ENCODE measurements around the gene DOK3. TPM values are rescaled to one million over a fixed set of nuclear protein-coding genes. Genes with fewer than 3 reads are reported as not detected.
A peak's percentile ranks its signal among the peaks of the same experiment; 100 is the strongest.

The DOK3 gene
- total and polyA plus RNA-seq, 2 of the 13 experiments (the other 11 are each of a cell fraction or from before 2014, with no cell fraction given), result 1.4 to 1.5 TPM

DNA sequence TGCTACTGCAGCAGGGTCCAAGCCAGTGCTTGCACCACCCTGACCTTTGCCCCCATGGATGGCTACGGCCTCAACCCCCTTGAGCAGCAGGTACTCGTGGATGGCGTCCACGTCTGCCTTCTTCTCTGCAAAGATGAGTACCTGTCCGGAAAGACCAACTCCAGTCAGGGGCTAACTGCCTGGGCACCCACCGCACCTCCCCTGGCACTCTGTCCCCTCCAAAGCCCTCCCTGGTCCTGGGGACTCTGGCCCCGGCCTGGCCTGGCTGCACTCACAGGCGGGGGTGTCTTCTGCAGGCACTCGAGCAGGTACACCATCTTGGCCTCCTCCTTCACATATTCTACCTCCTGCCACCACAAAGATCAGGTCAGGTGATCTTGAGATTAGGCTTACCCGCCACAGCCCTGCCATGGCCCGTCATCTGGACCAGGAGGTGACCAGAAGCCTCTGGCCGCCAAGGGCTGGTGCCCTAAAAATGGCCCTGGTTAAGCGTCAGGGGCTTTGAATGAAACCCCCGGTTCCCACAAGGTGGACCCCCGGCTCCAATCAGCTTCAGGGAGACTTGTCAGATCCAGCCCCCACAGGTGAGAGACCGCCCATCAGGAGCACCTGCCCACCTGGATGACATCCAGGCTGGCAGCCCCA, 3.2 kb upstream of the DOK3 start (continued):
- no peak for TF ChIP-seq ZNF775 (CRISPR knock-in tag; IDR thresholded peaks at IDR 0.05; ENCODE audit: borderline replicate concordance)
- TF ChIP-seq, protein P1, sequence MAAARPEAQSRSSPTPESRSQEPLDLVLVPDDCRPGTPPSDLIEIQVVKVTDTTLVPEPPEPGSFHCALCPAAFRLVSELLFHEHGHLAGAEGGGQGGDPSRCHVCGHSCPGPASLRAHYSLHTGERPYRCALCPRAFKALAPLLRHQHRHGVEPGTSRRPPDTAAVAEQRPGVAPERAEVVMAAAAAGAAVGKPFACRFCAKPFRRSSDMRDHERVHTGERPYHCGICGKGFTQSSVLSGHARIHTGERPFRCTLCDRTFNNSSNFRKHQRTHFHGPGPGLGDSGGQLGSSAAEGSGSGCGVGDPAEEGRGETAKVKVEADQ (CRISPR knock-in tag; IDR thresholded peaks at IDR 0.05; ENCODE audit: borderline replicate concordance), result no peak
- TF ChIP-seq, protein P2, sequence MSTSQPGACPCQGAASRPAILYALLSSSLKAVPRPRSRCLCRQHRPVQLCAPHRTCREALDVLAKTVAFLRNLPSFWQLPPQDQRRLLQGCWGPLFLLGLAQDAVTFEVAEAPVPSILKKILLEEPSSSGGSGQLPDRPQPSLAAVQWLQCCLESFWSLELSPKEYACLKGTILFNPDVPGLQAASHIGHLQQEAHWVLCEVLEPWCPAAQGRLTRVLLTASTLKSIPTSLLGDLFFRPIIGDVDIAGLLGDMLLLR (CRISPR knock-in tag; IDR thresholded peaks at IDR 0.05), result no peak

DNA sequence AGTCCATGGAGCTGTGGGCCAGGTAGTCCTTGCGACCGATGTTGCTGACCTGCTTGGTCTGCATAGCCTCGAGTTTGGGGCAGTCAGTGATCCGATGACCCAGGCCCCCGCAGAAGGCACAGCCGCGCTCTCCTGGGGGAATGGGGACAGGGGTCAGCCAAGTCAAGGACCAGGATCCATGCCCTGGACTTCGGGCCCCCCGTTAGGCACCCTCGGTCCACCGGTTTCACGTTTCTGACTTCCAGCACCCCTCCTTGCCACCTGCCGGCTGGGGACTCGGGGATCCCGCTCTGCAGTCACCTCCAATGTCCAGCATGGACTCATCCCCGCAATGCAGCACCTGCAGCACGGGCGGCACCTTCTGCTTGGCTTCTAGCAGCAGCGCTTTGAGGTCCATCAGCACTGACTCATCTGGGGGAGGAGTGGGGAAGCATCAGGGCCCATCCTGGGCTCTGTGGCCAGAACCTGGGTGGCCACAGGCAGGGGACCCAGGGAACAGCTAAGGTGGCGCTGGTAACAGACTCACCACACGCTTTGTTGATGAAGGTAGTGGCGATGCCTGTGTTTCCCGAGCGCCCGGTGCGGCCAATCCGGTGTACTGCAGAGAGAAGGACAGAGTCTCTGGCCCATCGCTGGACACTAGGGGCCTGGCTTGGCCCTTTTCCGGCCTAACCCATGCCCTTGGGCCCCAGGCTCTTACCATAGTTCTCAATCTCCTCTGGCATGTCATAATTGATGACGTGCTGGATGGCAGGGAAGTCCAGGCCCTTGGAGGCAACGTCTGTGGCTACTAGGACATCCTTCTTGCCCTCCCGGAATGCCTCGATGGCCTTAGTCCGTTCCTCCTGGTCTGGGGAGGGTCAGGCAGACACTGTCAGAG, 2.4 kb upstream of the DOK3 start:
- intact Hi-C loops (cut with micrococcal nuclease; ENCODE audit: unreplicated experiment), result no loop called here
- ATAC-seq (no peak), DNase-seq (ENCODE audit: low spot score) (no peak), FAIRE-seq (no peak)
- Histone ChIP-seq H3K4me3 (replicated peaks in 1 of 3; ENCODE audit: insufficient read depth in 1 of 3, low read depth in 2 of 3, low read length in 3 of 3) (no peak overlapping the region), H3K79me2 (ENCODE audit: insufficient read depth, low read length) (peaks cover 15% of the 10 kb centered on the region), H3K27me3 (ENCODE audit: control insufficient read depth in 1 of 2, insufficient read depth in 2 of 2, low read length in 2 of 2) (no peaks in the 10 kb centered on the region; a peak in 1 of 5 replicates), H4K20me1 (ENCODE audit: insufficient read depth, low read length) (no peaks in the 10 kb centered on the region; the same call in 1 of the 2 replicates), H3K4me1 (ENCODE audit: insufficient read depth, low read length) (peaks cover 17% of the 10 kb centered on the region), H3K36me3 (replicated peaks in 1 of 2; ENCODE audit: control insufficient read depth in 1 of 2, insufficient read depth in 2 of 2, low read length in 2 of 2) (peaks cover 30 to 57% of the 10 kb centered on the region in 2 experiments; a peak in 4 of 5 replicates), H2AFZ (ENCODE audit: low read length) (no peak overlapping the region), H3K4me2 (ENCODE audit: low read depth, low read length) (no peak overlapping the region), H3K27ac (ENCODE audit: extremely low read length, insufficient read depth, low read length) (no peak overlapping the region), H3K9ac (ENCODE audit: insufficient read depth, low read depth, low read length) (no peak overlapping the region), H3K9me3 (ENCODE audit: low read length) (no peaks in the 10 kb centered on the region)
- TF ChIP-seq RBFOX2 (IDR thresholded peaks at IDR 0.05; ENCODE audit: low read depth, low read length), result 0 out of 2 replicates have a peak, but pooled peaks have one; percentile 41
- TF ChIP-seq, protein P3, sequence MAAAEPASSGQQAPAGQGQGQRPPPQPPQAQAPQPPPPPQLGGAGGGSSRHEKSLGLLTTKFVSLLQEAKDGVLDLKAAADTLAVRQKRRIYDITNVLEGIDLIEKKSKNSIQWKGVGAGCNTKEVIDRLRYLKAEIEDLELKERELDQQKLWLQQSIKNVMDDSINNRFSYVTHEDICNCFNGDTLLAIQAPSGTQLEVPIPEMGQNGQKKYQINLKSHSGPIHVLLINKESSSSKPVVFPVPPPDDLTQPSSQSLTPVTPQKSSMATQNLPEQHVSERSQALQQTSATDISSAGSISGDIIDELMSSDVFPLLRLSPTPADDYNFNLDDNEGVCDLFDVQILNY (CRISPR knock-in tag; conservative IDR thresholded peaks at IDR 0.05), result no peak
- over 99% methylated on average over 22 of the region's 34 CpGs for WGBS (ENCODE audit: low lambda C conversion rate)
- in situ Hi-C loops (cut with HindIII; ENCODE audit: extremely low pct_ligation_motif_present, low pct_unique_long_range_greater_than_20kb), result no loop called here
- ChIA-PET POLR2A (no interaction called here), CTCF (ENCODE audit: low intra/inter-chr PET ratio, low total read pairs) (no interaction called here)
- TSS peak; percentile 23 for BruUV-seq (replicated peaks)
